AG10803 (cell line): ENCODE data around the gene HS6ST2.

Experiments used
- DNase-seq: peaks from one replicate; pipeline ENCODE4 v3.0.0; 2010; ENCODE audit warnings: low read depth
- H3K4me3 ChIP-seq: 2 replicates; pipeline ENCODE4 v1.5.1; 2011; ENCODE audit warnings: mild to moderate bottlenecking, low read length, control low read depth
- TF ChIP-seq, protein P1 (sequence below): conservative IDR thresholded peaks from 2 replicates; pipeline ENCODE4 v1.5.1; 2011; ENCODE audit warnings: mild to moderate bottlenecking, low read length, control low read depth, inconsistent platforms

HS6ST2 gene

GRCh38 chrX:132862562-132862961 is 95.9 kb downstream of the HS6ST2 start:
- no peak for DNase-seq
- TF ChIP-seq, protein P1, sequence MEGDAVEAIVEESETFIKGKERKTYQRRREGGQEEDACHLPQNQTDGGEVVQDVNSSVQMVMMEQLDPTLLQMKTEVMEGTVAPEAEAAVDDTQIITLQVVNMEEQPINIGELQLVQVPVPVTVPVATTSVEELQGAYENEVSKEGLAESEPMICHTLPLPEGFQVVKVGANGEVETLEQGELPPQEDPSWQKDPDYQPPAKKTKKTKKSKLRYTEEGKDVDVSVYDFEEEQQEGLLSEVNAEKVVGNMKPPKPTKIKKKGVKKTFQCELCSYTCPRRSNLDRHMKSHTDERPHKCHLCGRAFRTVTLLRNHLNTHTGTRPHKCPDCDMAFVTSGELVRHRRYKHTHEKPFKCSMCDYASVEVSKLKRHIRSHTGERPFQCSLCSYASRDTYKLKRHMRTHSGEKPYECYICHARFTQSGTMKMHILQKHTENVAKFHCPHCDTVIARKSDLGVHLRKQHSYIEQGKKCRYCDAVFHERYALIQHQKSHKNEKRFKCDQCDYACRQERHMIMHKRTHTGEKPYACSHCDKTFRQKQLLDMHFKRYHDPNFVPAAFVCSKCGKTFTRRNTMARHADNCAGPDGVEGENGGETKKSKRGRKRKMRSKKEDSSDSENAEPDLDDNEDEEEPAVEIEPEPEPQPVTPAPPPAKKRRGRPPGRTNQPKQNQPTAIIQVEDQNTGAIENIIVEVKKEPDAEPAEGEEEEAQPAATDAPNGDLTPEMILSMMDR: no peak
- no peak overlapping the region for H3K4me3 ChIP-seq

GRCh38 chrX:132861076-132861475 is 97.4 kb downstream of the HS6ST2 start:
- TF ChIP-seq, protein P1: no peak
- H3K4me3 ChIP-seq: no peak overlapping the region
- DNase-seq: no peak

DNA sequence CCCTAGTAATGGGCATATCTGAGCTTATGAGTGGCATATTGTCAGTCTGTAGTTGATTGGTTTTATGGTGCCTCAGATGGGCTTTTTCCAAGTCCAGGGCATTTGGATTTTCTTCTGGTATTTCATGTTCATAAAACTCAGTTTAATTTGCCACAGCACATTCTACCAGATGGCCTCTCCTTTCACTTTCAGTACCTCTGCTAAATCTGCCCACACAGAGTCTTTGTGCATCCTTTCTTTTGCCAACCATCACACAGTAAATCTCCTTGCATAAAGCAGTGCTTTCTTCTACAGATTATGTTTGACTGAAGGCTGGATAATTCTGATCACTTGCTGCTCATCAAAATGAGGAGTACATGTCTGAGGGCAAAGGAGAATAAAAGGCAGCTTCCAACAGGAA is 98.2 kb downstream of the HS6ST2 start:
- DNase-seq: no peak
- no peak overlapping the region for H3K4me3 ChIP-seq
- TF ChIP-seq, protein P1: no peak

DNA sequence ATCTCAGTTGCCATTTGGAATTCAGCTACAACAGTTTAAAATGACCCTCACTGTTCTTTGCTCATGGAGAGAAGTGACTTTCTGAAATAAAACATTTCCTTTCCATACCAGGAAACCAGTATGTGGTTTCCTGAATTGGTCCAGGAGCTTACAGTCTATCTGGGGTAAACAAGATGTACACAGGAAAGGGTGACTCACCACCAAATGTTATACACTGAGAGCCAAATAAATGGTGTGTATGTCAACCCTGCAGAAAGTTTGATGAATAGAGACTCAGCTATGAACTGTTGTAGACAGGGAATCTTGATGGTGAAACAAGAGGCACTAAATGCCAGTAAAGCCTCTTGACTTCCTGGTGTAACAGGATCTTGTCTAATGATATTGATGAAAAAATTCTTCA is 100.4 kb downstream of the HS6ST2 start:
- DNase-seq: no peak
- TF ChIP-seq, protein P1: no peak
- H3K4me3 ChIP-seq: no peak overlapping the region

DNA sequence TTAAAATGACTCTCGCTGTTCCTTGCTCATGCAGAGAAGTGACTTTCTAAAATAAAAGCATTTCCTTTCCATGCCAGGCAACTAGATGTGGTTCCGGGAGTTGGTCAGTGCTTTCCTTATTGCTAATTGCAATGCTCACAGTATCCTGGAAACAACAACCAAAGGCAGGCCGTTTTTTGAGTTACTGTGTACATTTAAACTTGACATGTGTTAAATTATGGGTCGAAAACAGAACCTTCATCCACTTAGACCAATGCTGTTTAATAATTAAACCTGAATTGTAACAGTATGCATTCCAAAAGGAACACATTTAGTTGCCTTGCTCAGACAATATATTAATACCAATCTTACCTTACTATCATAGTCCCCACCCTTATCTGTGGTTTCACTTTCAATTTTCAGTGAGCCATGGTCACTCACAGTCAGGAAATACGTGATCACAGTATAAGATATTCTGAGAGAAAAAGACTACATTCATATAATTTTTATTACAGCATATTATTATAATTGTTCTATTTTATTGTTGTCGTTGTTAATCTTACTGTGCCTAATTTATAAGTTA is 102.6 kb downstream of the HS6ST2 start:
- no peak for DNase-seq
- TF ChIP-seq, protein P1: no peak
- H3K4me3 ChIP-seq: no peak overlapping the region

GRCh38 chrX:132853040-132853439 is 105.4 kb downstream of the HS6ST2 start:
- DNase-seq: no peak
- H3K4me3 ChIP-seq: no peak overlapping the region
- TF ChIP-seq, protein P1: no peak

DNA sequence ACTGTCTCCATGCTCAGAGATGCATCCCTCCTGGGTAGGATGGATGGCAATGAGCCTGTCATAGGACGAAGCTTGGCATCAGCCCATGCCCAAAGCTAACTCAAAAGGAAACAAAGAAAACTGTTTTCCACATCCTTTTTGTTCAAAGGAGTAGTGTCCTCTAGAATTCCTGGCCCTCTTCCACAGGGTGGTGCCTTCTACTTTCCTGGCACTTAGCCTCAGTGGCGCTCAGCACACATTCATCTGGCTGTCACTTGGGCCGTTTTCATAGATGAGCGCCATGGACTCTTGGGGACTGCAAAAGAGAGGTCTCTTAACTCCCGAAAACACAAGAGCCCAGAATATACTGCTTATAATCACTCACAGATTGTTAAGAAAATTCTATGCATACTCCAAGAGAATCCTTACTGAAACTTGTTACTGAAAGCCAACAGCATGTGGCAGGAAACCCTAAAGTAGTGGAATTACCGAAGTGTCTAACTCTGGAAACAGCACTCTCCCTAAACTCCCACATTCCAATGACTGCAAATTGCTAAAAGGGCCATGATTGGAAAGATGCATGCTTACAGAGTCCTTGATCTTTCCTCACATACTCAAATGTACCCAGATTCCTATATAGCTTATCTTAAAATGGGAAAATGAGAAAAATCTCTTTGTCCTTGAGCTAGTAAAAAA is 110.0 kb downstream of the HS6ST2 start:
- no peak for DNase-seq
- no peak overlapping the region for H3K4me3 ChIP-seq
- TF ChIP-seq, protein P1: no peak
